ENCODE measurements around the gene GLIPR1. TPM values are rescaled to one million over a fixed set of nuclear protein-coding genes. Genes with fewer than 3 reads are reported as not detected.

GLIPR1 gene
- total RNA-seq, 1 donor from 2014 or later: 38.2 TPM

DNA sequence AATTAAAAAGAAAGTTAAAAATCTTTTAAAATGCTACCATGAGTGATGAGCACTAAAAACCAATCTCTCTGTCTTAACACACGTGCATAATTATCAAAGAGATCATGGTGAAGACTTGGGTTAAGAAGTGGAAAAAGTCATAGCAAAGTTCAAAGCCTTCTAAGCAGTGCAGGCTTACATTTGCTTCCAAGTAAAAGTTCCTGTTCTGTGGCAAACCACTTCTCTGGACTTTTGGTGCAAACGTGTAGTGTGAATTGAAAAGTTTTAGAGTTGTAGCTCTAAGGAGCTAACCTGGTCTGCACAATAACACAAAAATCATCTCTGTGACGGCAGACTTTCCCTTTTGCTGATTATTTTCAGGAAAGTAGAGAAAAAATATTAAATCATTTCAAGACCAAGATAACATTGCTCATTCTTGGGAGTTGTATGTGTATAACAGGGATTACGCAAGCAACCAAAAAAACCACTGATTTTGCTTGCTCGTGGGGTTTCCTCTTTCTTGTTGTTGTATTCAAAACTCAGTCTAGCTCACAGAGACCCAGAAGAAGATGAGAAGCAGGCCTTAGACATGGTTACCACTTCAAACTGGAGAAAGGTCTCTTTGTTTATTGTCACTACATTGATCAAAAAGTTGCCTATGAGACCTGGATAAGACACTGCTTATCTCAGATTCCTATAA, 2.3 kb upstream of the GLIPR1 start:
- TF ChIP-seq, protein P1, sequence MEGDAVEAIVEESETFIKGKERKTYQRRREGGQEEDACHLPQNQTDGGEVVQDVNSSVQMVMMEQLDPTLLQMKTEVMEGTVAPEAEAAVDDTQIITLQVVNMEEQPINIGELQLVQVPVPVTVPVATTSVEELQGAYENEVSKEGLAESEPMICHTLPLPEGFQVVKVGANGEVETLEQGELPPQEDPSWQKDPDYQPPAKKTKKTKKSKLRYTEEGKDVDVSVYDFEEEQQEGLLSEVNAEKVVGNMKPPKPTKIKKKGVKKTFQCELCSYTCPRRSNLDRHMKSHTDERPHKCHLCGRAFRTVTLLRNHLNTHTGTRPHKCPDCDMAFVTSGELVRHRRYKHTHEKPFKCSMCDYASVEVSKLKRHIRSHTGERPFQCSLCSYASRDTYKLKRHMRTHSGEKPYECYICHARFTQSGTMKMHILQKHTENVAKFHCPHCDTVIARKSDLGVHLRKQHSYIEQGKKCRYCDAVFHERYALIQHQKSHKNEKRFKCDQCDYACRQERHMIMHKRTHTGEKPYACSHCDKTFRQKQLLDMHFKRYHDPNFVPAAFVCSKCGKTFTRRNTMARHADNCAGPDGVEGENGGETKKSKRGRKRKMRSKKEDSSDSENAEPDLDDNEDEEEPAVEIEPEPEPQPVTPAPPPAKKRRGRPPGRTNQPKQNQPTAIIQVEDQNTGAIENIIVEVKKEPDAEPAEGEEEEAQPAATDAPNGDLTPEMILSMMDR (IDR thresholded peaks at IDR 0.05): no peak
- no peaks in the 10 kb centered on the region for H3K27me3 ChIP-seq
- DNase-seq (no peak), ATAC-seq (peak; percentile 54)
- H3K9me3 ChIP-seq: no peaks in the 10 kb centered on the region
- no peak overlapping the region for H3K4me3 ChIP-seq
- intact Hi-C loops (cut with DNase I): no loop called here
- H3K4me1 ChIP-seq: peaks cover 15% of the 10 kb centered on the region
- H3K36me3 ChIP-seq: no peaks in the 10 kb centered on the region
- H3K27ac ChIP-seq: peak overlapping the region; percentile 20

DNA sequence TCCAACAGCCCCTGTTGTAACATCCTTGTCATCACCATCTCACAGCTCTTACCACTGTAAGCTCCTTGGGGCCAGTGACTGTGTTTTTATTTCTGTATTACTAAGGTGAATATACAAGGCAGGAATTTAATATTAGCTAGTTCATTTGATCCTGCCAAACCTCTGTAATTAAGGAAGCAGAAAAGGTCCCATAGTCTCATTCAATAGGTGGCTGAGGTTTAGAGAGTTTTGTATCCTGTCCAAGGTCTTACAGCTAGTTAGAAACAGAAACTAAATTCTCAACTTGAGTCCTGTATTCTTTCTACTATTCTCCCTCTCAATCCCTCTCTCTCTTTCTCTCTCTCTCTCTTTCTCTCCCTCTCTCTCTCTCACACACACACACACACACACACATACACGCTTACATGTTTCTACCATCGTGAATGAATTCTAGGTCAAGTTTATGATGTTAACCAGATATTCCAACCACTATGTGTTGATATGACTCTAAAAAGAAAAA, 543 bp upstream of the GLIPR1 start:
- no peaks in the 10 kb centered on the region for H3K9me3 ChIP-seq
- H3K4me3 ChIP-seq: peak overlapping the region; percentile 52
- no peaks in the 10 kb centered on the region for H3K36me3 ChIP-seq
- TF ChIP-seq, protein P1 (IDR thresholded peaks at IDR 0.05): no peak
- ATAC-seq (peak; percentile 7), DNase-seq (no peak)
- peak overlapping the region; percentile 84 for H3K27ac ChIP-seq
- intact Hi-C loops (cut with DNase I): no loop called here
- no peaks in the 10 kb centered on the region for H3K27me3 ChIP-seq
- peaks cover 20% of the 10 kb centered on the region for H3K4me1 ChIP-seq

DNA sequence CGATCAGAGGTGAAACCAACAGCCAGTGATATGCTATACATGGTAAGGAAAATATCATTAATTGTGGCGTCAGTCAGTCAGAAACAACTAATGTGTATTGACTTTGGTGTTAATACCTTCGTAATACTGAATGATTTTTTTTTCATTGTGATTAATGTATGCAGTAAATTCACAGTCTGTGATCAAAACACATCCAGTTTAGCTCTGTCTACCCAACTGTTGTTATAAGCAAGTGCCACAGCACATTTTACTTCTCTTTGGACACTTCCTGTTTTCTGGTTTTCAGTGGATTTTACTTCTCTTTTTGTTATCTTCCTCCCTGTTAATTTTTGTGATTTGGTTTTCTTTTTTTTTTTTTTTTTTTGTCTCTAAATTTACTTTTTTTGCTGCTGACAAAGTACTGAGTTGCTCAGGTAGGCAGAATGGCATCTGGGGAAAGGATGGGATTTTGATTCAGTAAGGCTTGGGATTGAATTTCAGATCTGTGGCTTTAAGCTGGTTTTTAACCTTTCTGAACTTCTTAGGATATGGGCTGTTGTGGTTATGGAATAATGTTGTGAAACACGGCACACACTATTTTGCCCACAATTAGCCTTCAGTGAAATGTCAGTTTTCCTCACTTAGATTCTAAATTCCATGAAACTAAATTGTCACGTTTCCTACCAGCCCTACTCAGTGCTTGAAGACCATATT, 604 bp downstream of the GLIPR1 start:
- H3K27ac ChIP-seq: peak overlapping the region; percentile 84
- intact Hi-C loops (cut with DNase I): no loop called here
- peaks cover 20% of the 10 kb centered on the region for H3K4me1 ChIP-seq
- TF ChIP-seq, protein P1 (IDR thresholded peaks at IDR 0.05): no peak
- ATAC-seq (peak; percentile 47), DNase-seq (no peak)
- no peaks in the 10 kb centered on the region for H3K9me3 ChIP-seq
- H3K36me3 ChIP-seq: no peaks in the 10 kb centered on the region
- peak overlapping the region; percentile 52 for H3K4me3 ChIP-seq
- no peaks in the 10 kb centered on the region for H3K27me3 ChIP-seq

DNA sequence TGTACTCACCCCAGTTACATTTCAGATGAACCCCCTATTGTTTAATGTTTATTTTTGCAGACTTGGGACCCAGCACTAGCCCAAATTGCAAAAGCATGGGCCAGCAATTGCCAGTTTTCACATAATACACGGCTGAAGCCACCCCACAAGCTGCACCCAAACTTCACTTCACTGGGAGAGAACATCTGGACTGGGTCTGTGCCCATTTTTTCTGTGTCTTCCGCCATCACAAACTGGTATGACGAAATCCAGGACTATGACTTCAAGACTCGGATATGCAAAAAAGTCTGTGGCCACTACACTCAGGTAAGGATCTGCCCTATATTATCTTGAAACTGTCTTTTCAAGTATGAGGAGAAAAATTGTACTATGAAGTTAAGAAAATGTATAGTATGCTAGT, 1.2 kb downstream of the GLIPR1 start:
- TF ChIP-seq, protein P1 (IDR thresholded peaks at IDR 0.05): no peak
- no peaks in the 10 kb centered on the region for H3K27me3 ChIP-seq
- DNase-seq (no peak), ATAC-seq (no peak)
- H3K36me3 ChIP-seq: no peaks in the 10 kb centered on the region
- intact Hi-C loops (cut with DNase I): no loop called here
- no peaks in the 10 kb centered on the region for H3K9me3 ChIP-seq
- peak overlapping the region; percentile 84 for H3K27ac ChIP-seq
- peak overlapping the region; percentile 52 for H3K4me3 ChIP-seq
- peaks cover 20% of the 10 kb centered on the region for H3K4me1 ChIP-seq

DNA sequence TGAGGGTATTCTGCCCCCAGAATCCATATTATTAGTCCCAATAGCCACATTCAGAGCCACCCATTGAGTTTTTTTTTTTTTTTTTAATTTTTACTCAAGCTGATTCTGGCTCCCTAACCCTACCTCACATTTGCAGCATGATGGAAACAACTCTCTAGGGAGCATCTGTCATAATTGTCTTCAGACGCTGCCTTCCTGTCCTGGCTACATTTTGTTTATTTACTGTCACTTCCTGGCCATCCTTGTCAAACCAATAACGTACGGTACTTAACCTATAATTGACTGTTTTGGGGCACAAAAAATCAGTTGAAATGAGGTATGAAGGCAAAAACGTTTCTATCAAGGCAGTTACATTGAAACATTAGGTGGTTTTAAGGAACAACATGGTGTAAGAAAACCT, 2.1 kb downstream of the GLIPR1 start:
- H3K36me3 ChIP-seq: no peaks in the 10 kb centered on the region
- H3K9me3 ChIP-seq: no peaks in the 10 kb centered on the region
- ATAC-seq (no peak), DNase-seq (no peak)
- TF ChIP-seq, protein P1 (IDR thresholded peaks at IDR 0.05): no peak
- H3K27me3 ChIP-seq: no peaks in the 10 kb centered on the region
- intact Hi-C loops (cut with DNase I): no loop called here
- H3K4me1 ChIP-seq: peaks cover 20% of the 10 kb centered on the region
- peak overlapping the region; percentile 52 for H3K4me3 ChIP-seq
- peak overlapping the region; percentile 20 for H3K27ac ChIP-seq
